HL-60 (cell line): Measurements from ENCODE around the gene IGFL1.
"Not testable (repeated sequence)": the region's sequence is repeated elsewhere in the genome, so short reads cannot be mapped to it uniquely, and the experiment has no call there.

Source experiments
- DNase-seq, 2 experiments: peaks; one replicate each; pipeline ENCODE4 v3.0.0-alpha.2; 2010 to 2020; ENCODE audit warnings: low read depth in 1 of 2, low spot score in 1 of 2
- H3K27ac ChIP-seq: fragments of 250-450 bp; sonication (Bioruptor Pico); replicated peaks from 2 replicates; pipeline ENCODE4 v1.5.1; 2020; ENCODE audit warnings: mild to moderate bottlenecking, moderate library complexity
- H3K27me3 ChIP-seq: fragments of 250-450 bp; sonication (Bioruptor Pico); 2 replicates; pipeline ENCODE4 v1.5.1; 2021; ENCODE audit warnings: mild to moderate bottlenecking, moderate library complexity; ENCODE audit not compliant: insufficient read depth, poor library complexity, severe bottlenecking
- H3K4me3 ChIP-seq: replicated peaks from 2 replicates; pipeline ENCODE4 v1.5.1; 2011; ENCODE audit warnings: mild to moderate bottlenecking, control low read depth, low read length; ENCODE audit not compliant: insufficient read depth
- CTCF ChIP-seq: IDR thresholded peaks from one replicate; pipeline ENCODE4 v1.5.1; 2011; ENCODE audit warnings: low read length, control low read depth, inconsistent platforms; ENCODE audit not compliant: insufficient read depth
- GABPA ChIP-seq: IDR thresholded peaks from 2 replicates; pipeline ENCODE4 v1.6.1; 2012; ENCODE audit warnings: low read depth
- POLR2AphosphoS5 ChIP-seq: IDR thresholded peaks from 2 replicates; pipeline ENCODE4 v1.6.1; 2012; ENCODE audit warnings: low read depth
- REST ChIP-seq: IDR thresholded peaks from 2 replicates; pipeline ENCODE4 v1.6.1; 2012; ENCODE audit warnings: low read depth; ENCODE audit not compliant: insufficient replicate concordance
- SPI1 ChIP-seq: IDR thresholded peaks from 2 replicates; pipeline ENCODE4 v1.6.1; 2012; ENCODE audit warnings: low read depth, mild to moderate bottlenecking, borderline replicate concordance

Gene IGFL1

GRCh38 chr19:46250076-46250735 lies 20.7 kb downstream of the IGFL1 start:
- DNase-seq = no peak
- Histone ChIP-seq H3K27ac (no peak overlapping the region), H3K4me3 (no peak overlapping the region), H3K27me3 (no peaks in the 10 kb centered on the region)
- no peak for TF ChIP-seq CTCF
- TF ChIP-seq SPI1 = no peak
- no peak for TF ChIP-seq REST
- TF ChIP-seq POLR2AphosphoS5 = no peak
- TF ChIP-seq GABPA = no peak

GRCh38 chr19:46251416-46251815 lies 21.9 kb downstream of the IGFL1 start:
- TF ChIP-seq CTCF (no peak), GABPA (no peak), SPI1 (no peak), REST (no peak)
- DNase-seq = no peak
- no peak overlapping the region for H3K27ac ChIP-seq
- H3K4me3 ChIP-seq = no peak overlapping the region
- H3K27me3 ChIP-seq = no peaks in the 10 kb centered on the region

- H3K27me3 ChIP-seq = no peaks in the 10 kb centered on the region
- peak in 1 of 2 experiments; percentile 34 for DNase-seq
- no peak overlapping the region for H3K27ac ChIP-seq
- H3K4me3 ChIP-seq = no peak overlapping the region
- no peak for TF ChIP-seq POLR2AphosphoS5
- no peak for TF ChIP-seq SPI1
These were observed 25.2 kb downstream of the IGFL1 start for GRCh38 chr19:46254776-46255175.

- Histone ChIP-seq H3K27me3 (no peaks in the 10 kb centered on the region), H3K27ac (no peak overlapping the region), H3K4me3 (no peak overlapping the region)
- DNase-seq = peak; percentile 43 to 74
- TF ChIP-seq CTCF (no peak), GABPA (no peak), SPI1 (no peak), REST (no peak), POLR2AphosphoS5 (no peak)
These were observed 27.3 kb downstream of the IGFL1 start for GRCh38 chr19:46256855-46257254.

- H3K27me3 ChIP-seq, H3K27ac ChIP-seq, DNase-seq, H3K4me3 ChIP-seq: not testable (repeated sequence)
These were observed 32.0 kb downstream of the IGFL1 start for GRCh38 chr19:46261501-46261900.
